H1 (cell line): ENCODE results near the gene ZNF184. TPM values are rescaled to one million over a fixed set of nuclear protein-coding genes. Genes with fewer than 3 reads are reported as not detected.

Source experiments
- ASH2L ChIP-seq: fragments of 200-600, 300-600 bp; sonication (generic); IDR thresholded peaks from one replicate; pipeline ENCODE4 v1.7.1; 2017; ENCODE audit warnings: low read length
- ATF2 ChIP-seq: IDR thresholded peaks from 2 replicates; pipeline ENCODE4 v1.6.1; 2012; ENCODE audit warnings: low read length, inconsistent platforms
- CEBPB ChIP-seq: IDR thresholded peaks from 2 replicates; pipeline ENCODE4 v1.6.1; 2012; ENCODE audit warnings: low read depth, low read length
- CHD2 ChIP-seq: IDR thresholded peaks from 2 replicates; pipeline ENCODE4 v1.6.1; 2012; ENCODE audit warnings: low read length, improper control_type of control experiment
- CREB1 ChIP-seq: IDR thresholded peaks from 2 replicates; pipeline ENCODE4 v1.6.1; 2012; ENCODE audit warnings: inconsistent platforms
- EGR1 ChIP-seq: IDR thresholded peaks from 2 replicates; pipeline ENCODE4 v1.6.1; 2011; ENCODE audit warnings: low read depth, low read length, borderline replicate concordance
- EZH2 ChIP-seq: fragments of 200-600 bp; sonication (generic); IDR thresholded peaks from 2 replicates; pipeline ENCODE4 v1.7.1; 2012; ENCODE audit warnings: low read depth, mild to moderate bottlenecking, moderate library complexity, low read length, inconsistent platforms; ENCODE audit not compliant: severe bottlenecking
- FOSL1 ChIP-seq: IDR thresholded peaks from 2 replicates; pipeline ENCODE4 v1.6.1; 2011; ENCODE audit warnings: mild to moderate bottlenecking, low read depth, low read length, moderate library complexity; ENCODE audit not compliant: insufficient read depth
- GTF2F1 ChIP-seq: IDR thresholded peaks from 2 replicates; pipeline ENCODE4 v1.6.1; 2012; ENCODE audit warnings: low read depth, low read length, improper control_type of control experiment, borderline replicate concordance
- HDAC2 ChIP-seq, 2 experiments: fragments of 300-600 bp in 1 of 2; sonication (generic) in 1 of 2; IDR thresholded peaks; 2 replicates each; pipeline ENCODE4 v1.6.1; 2011 to 2012; ENCODE audit warnings: low read depth in 2 of 2, low read length in 2 of 2, mild to moderate bottlenecking in 2 of 2, moderate library complexity in 2 of 2, borderline replicate concordance in 1 of 2, inconsistent platforms in 1 of 2
- HDAC6 ChIP-seq: IDR thresholded peaks from one replicate; pipeline ENCODE4 v1.7.1; 2012; ENCODE audit warnings: low read depth, mild to moderate bottlenecking, inconsistent platforms, low read length, moderate library complexity
- KDM5A ChIP-seq: fragments of 200-600 bp; IDR thresholded peaks from 2 replicates; pipeline ENCODE4 v1.7.1; 2012; ENCODE audit warnings: mild to moderate bottlenecking, low read length, inconsistent platforms, mixed read lengths
- MAX ChIP-seq: IDR thresholded peaks from 2 replicates; pipeline ENCODE4 v1.6.1; 2012; ENCODE audit warnings: inconsistent platforms
- NRF1 ChIP-seq: IDR thresholded peaks from 2 replicates; pipeline ENCODE4 v1.6.1; 2011; ENCODE audit warnings: mild to moderate bottlenecking, low read depth, low read length, improper control_type of control experiment
- POLR2A ChIP-seq, 2 experiments: IDR thresholded peaks; 1 replicate in 1 of 2; 2 replicates in 1 of 2; pipeline ENCODE4 v1.6.1; 2011; ENCODE audit warnings: low read depth in 2 of 2, low read length in 2 of 2, mild to moderate bottlenecking in 2 of 2; ENCODE audit errors: control extremely low read depth in 1 of 2
- POU5F1 ChIP-seq: IDR thresholded peaks from 2 replicates; pipeline ENCODE4 v1.6.1; 2011; ENCODE audit warnings: low read depth, mild to moderate bottlenecking, low read length, moderate library complexity
- RFX5 ChIP-seq: IDR thresholded peaks from 2 replicates; pipeline ENCODE4 v1.6.1; 2011; ENCODE audit warnings: low read depth, low read length, improper control_type of control experiment, borderline replicate concordance
- SAP30 ChIP-seq: fragments of 300-600 bp; sonication (generic); IDR thresholded peaks from 2 replicates; pipeline ENCODE4 v1.7.1; 2012; ENCODE audit warnings: low read length, moderate library complexity, mild to moderate bottlenecking, inconsistent platforms; ENCODE audit not compliant: insufficient read depth, insufficient replicate concordance
- SIRT6 ChIP-seq: IDR thresholded peaks from one replicate; pipeline ENCODE4 v1.7.1; 2012; ENCODE audit warnings: low read length, inconsistent platforms
- SIX5 ChIP-seq: IDR thresholded peaks from 2 replicates; pipeline ENCODE4 v1.6.1; 2011; ENCODE audit warnings: mild to moderate bottlenecking, low read depth, low read length
- SP1 ChIP-seq: IDR thresholded peaks from 2 replicates; pipeline ENCODE4 v1.6.1; 2011; ENCODE audit warnings: low read depth, low read length
- SP2 ChIP-seq: IDR thresholded peaks from 2 replicates; pipeline ENCODE4 v1.6.1; 2012; ENCODE audit warnings: mild to moderate bottlenecking, low read length, inconsistent platforms
- SUZ12 ChIP-seq: fragments of 200-600 bp; sonication (generic); IDR thresholded peaks from 2 replicates; pipeline ENCODE4 v1.6.1; 2012; ENCODE audit warnings: mild to moderate bottlenecking, inconsistent platforms, low read length, moderate library complexity, mixed read lengths
- YY1 ChIP-seq: IDR thresholded peaks from 2 replicates; pipeline ENCODE4 v1.6.1; 2011; ENCODE audit warnings: low read depth, mild to moderate bottlenecking, low read length
- polyA plus RNA-seq, 7 experiments: library from polyadenylated mRNA; depleted of rRNA in 3 of 7; stranded (reverse) in 5 of 7; unstranded in 2 of 7; fragments of >200 nt in 5 of 7; fragments of 200-250 nt in 2 of 7; gene quantifications; 1 replicate in 5 of 7; 2 replicates in 1 of 7; 4 replicates in 1 of 7; pipeline versions ENCODE4 v1.2.1 to v1.2.3, GENCODE V29; 2011 to 2013; ENCODE audit warnings: missing spikeins in 2 of 7, mixed read lengths in 2 of 7
- total RNA-seq: library from RNA; stranded (reverse); fragmentation: NEBNext Ultra II Directional; extraction: Animal tissue kit (Norgen Biotek cat#: 25700); gene quantifications from 2 replicates; pipeline ENCODE4 v1.2.1, GENCODE V29; 2021

The ZNF184 gene
- total and polyA plus RNA-seq, 2 of the 8 experiments (the other 6 are each of a cell fraction or from before 2014, with no cell fraction given), result 1.9 to 12.3 TPM

- peak; percentile 82; the same call in 1 of the 2 replicates for TF ChIP-seq ATF2
- TF ChIP-seq EGR1, result 0 out of 2 replicates have a peak, but pooled peaks have one; percentile 27
- TF ChIP-seq ASH2L, result peak; percentile 97
- TF ChIP-seq YY1, result no peak
- no peak for TF ChIP-seq HDAC2 (IDR thresholded peaks at IDR 0.05; ENCODE audit: borderline replicate concordance in 1 of 2, low read depth in 2 of 2, low read length in 2 of 2)
- peak; percentile 52 to 77 for TF ChIP-seq POLR2A (IDR thresholded peaks at IDR 0.05; ENCODE audit: control extremely low read depth in 1 of 2, low read depth in 2 of 2, low read length in 2 of 2)
- peak; percentile 43; the same call in 1 of the 2 replicates for TF ChIP-seq GTF2F1
- no peak for TF ChIP-seq SIRT6
- peak; percentile 79 for TF ChIP-seq SP1
- TF ChIP-seq SIX5, result peak; percentile 35
- no peak for TF ChIP-seq HDAC6
- peak; percentile 31; the same call in 1 of the 2 replicates for TF ChIP-seq CHD2
- TF ChIP-seq EZH2, result no peak
- TF ChIP-seq RFX5, result no peak
- no peak for TF ChIP-seq SUZ12
- TF ChIP-seq POU5F1, result no peak
- TF ChIP-seq NRF1, result no peak
- TF ChIP-seq CEBPB, result no peak
- TF ChIP-seq SAP30, result peak; percentile 72
- TF ChIP-seq FOSL1, result no peak
- peak; percentile 33; the same call in 1 of the 2 replicates for TF ChIP-seq MAX
- TF ChIP-seq CREB1, result peak; percentile 91
- no peak for TF ChIP-seq KDM5A
- TF ChIP-seq SP2, result no peak
Observed at GRCh38 chr6:27472617-27473400, at the start of gene ZNF184 (continued).
